ENCODE results near the gene CD70.
"Not testable (repeated sequence)": the region's sequence is repeated elsewhere in the genome, so short reads cannot be mapped to it uniquely, and the experiment has no call there.

The CD70 gene

DNA sequence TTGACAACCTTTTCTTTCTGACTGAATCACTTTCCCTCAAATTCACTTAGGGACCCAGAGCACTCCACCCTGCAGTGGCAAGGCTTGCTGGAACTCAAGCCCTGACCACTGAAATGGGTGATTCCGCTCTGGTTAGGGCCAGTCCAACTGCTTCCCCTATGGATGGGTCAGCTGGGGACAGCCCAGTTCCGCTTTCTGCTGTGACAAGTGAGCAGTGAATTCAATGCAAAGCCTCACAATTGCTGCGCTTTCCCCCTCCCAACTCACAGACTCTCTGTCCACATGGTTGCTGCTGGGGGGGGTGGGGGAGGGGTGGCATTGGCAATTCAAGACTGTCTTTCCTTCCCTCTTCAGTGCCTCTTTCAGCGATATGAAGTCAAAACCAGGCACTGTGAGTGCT is 18.7 kb downstream of the CD70 start:
- DNase-seq (ENCODE audit: low read depth in 2 of 2, low spot score in 1 of 2): no peak

- DNase-seq (ENCODE audit: low read depth in 2 of 2, low spot score in 1 of 2): no peak
Measured at GRCh38 chr19:6571167-6571566, 19.8 kb downstream of the CD70 start.

DNA sequence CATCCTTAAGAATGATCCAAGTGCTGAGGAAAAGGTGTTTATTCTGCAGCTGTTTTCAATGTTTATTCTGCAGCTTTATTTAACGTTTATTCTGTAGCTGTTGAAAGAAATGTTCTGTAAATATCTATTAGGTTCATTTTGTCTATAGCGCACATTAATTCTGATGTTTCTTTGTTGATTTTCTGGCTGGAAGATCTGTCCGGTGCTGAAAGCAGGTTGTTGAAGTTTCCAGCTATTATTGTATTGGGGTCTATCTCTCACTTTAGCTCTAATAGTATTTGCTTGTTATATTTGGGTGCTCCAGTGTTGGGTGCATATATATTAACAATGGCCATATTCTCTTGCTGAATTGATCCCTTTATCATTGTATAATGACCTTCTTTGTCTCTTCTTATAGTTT is 20.2 kb downstream of the CD70 start:
- no peak for DNase-seq (ENCODE audit: low read depth in 2 of 2, low spot score in 1 of 2)

DNA sequence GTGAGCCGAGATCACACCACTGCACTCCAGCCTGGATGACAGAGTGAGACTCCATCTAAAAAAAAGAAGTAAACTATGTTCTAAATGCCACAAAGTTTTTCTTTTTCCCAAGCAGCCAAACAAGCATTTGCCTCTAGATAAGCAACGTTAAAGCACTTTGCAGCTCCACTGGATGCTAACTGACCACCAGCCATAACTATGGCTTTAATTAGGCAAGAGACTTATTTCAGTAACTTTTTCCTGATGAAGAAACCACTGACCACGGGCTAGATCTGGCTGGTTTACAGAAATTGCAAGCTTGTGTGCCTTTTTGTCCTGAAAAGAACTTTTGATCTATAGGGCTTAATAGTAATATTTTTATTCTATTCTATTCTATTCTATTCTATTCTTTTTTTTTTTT is 22.1 kb downstream of the CD70 start:
- DNase-seq (ENCODE audit: low read depth in 2 of 2, low spot score in 1 of 2): no peak

DNA sequence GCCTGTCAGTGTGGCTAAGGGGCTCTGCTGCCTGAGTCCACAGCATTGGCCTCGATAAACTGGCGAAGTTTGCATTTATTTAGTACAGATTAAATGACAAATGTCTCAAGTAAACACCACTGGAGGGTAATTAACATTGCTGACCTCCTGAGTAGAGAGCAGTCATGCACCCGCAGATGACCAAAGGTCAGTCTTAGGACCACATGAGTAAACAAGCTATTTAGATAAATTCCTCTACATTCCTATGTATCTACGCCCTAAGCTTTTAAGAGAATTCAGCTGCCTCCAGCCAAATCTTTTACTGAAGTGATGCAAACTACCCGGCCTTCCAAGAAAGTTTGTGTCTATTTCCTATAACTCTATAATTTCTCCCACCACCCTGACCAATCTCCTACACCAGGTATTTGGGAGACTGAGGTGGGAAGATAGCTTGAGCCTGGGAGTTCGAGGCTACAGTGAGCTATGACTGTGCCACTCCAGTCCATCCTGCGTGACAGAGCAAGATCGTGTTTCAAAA is 22.9 kb downstream of the CD70 start:
- DNase-seq (ENCODE audit: low read depth in 2 of 2, low spot score in 1 of 2): no peak

DNA sequence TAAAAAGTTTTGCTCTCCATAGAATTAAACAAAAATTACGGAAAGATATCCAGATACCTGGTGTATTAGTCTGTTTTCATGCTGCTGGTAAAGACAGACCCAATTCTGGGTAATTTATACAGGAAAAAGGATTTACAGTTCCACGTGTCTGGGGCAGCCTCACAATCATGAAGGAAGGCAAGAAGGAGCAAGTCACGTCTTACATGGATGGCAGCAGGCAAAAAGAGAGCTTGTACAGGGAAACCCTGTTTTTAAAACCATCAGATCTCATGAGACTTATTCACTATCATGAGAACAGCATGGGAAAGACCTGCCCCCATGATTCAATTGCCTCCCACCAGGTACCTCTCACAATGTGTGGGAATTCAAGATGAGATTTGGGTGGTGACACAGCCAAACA is 24.2 kb downstream of the CD70 start:
- not testable (repeated sequence) for DNase-seq (ENCODE audit: low read depth in 2 of 2, low spot score in 1 of 2)

GRCh38 chr19:6564393-6564792 is 26.6 kb downstream of the CD70 start:
- no peak for DNase-seq (ENCODE audit: low read depth in 2 of 2, low spot score in 1 of 2)

GRCh38 chr19:6562437-6562836 is 28.5 kb downstream of the CD70 start:
- DNase-seq (ENCODE audit: low read depth in 2 of 2, low spot score in 1 of 2): not testable (repeated sequence)

DNA sequence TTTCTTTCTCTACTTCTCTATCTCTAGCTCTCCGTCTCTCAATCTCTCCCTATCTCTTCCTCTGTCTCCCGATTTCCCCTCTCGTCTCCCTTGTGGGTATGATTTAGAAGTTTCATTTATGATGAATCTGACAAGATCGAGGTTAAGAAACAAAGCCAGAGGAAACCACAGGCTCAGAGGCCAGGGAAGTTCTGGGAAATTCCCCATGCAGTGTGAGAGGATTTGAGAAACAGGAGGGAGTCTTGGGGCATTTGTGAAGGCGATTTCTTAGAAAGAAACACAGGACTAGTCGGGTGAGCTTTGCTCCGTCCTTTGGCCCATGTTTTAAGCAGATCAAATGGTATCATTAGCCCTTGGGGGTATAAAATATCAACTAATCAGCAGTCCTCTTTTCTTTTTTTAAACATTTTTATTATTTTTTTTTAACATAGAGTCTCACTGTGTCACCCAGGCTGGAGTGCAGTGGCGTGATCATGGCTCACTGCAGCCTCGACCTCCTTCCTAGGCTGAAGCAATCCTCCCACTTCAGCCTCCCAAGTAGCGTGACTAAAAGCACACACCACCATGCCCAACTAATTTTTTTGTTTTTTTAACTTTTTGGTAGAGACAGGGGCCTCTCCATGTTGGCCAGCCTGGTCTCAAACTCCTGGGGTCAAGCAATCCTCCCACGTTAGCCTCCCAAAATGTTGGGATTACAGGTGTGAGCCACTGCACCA is 34.3 kb downstream of the CD70 start:
- DNase-seq (ENCODE audit: low read depth in 2 of 2, low spot score in 1 of 2): no peak

GRCh38 chr19:6556043-6556449 is 34.9 kb downstream of the CD70 start:
- DNase-seq (ENCODE audit: low read depth in 2 of 2, low spot score in 1 of 2): no peak

GRCh38 chr19:6551607-6552450 is 39.1 kb downstream of the CD70 start:
- peak; percentile 28 to 35 for DNase-seq (ENCODE audit: low read depth in 2 of 2, low spot score in 1 of 2)

- DNase-seq (ENCODE audit: low read depth in 2 of 2, low spot score in 1 of 2): no peak
Measured at GRCh38 chr19:6551091-6551490, 39.9 kb downstream of the CD70 start.

DNA sequence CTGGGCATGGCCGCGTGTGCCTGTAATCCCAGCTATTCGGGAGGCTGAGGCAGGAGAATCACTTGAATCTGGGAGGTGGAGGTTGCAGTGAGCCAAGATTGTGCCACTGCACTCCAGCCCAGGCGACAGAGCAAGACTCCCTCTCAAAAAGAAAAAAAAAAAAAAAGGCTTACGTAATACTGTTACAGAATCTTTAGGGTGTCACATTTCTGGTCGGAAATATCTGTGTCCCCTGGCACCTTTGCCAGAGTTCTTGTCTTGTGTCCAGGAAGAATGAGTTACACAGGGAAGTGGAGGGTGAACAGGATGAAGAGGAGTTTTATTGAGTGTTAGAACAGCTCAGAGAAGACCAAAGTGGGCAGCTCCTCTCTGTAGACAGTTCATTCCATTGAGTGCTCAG is 40.3 kb downstream of the CD70 start:
- DNase-seq (ENCODE audit: low read depth in 2 of 2, low spot score in 1 of 2): not testable (repeated sequence)

GRCh38 chr19:6543866-6544347 is 47.0 kb downstream of the CD70 start:
- no peak for DNase-seq (ENCODE audit: low read depth in 2 of 2, low spot score in 1 of 2)

GRCh38 chr19:6540918-6541689 is 49.8 kb downstream of the CD70 start:
- no peak for DNase-seq (ENCODE audit: low read depth in 2 of 2, low spot score in 1 of 2)

DNA sequence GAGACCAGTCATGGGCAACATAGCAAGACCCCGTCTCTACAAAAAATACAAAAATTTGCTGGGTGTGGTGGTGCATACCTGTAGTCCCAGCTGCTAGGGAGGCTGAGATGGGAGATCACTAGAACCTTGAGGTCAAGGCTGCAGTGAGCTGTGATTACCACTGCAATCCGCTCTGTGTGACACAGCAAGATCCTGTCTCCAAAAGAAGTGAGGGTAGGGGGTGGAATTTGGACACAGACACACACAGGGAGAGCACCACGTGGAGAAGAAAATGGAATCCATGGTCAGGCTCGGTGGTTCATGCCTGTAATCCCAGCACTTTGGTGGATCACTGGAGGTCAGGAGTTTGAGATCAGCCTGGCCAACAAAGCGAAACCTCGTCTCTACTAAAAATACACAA is 51.4 kb downstream of the CD70 start:
- DNase-seq (ENCODE audit: low read depth in 2 of 2, low spot score in 1 of 2): no peak

Measured in stimulated activated CD8-positive, alpha-beta memory T cell treated with anti-CD3 and anti-CD28 coated beads, Interleukin-4, amount 100 ng/mL, for 4 hours (primary cell).